Peyer's patch (tissue), 4 donors: Measurements from ENCODE around the gene IGF2BP2.

Experiments
- CTCF ChIP-seq, 6 experiments: fragments of 450-650 bp in 4 of 6; fragments of 200-600 bp in 2 of 6; sonication (generic) in 1 of 6; IDR thresholded peaks; one replicate each; pipeline ENCODE4 v1.5.1; 2017 to 2019; ENCODE audit warnings: antibody characterized with exemption in 6 of 6, mild to moderate bottlenecking in 3 of 6, moderate library complexity in 1 of 6
- POLR2A ChIP-seq, 2 donors: fragments of 450-650 bp; IDR thresholded peaks; one replicate each; pipeline ENCODE4 v1.5.1; 2017; ENCODE audit warnings: antibody characterized with exemption in 2 of 2, mild to moderate bottlenecking in 2 of 2, moderate library complexity in 2 of 2

- no peak for TF ChIP-seq POLR2A (IDR thresholded peaks at IDR 0.05)
- TF ChIP-seq CTCF (IDR thresholded peaks at IDR 0.05): no peak
Observed at GRCh38 chr3:185724251-185724650, 100.6 kb downstream of the IGF2BP2 start.
